ENCODE measurements around the gene ESR2.
"Not testable (repeated sequence)": the region's sequence is repeated elsewhere in the genome, so short reads cannot be mapped to it uniquely, and the experiment has no call there.

ESR2 gene

DNA sequence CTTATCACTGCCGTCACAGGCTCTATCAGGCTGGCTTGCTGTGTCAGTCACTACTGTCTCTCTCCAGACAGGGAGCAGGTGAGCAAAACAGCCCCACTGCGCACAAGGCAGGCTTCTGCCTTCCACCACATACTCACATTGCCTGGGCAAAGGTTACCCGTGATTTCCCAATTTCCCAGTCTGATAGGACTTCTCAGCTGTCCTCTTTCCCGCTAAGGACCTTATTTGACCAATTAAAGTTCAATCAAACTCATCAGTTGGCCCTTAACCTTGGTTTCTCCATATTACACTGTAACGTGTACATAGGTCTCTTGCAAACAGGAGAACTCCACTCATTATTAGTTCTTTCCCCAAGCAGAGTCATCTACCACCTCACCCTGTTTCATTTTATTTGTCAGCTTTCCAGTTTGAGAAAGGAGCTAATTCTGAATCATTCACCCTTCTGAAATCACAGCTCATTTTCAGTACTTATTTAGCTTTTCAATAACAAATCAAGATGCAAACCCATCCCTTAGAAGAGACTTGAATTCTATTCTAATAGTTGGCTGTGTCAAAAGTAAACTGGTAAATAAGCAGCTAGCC, 170.8 kb downstream of the ESR2 start:
- DNase-seq = no peak

- DNase-seq = no peak
These were observed 174.2 kb downstream of the ESR2 start for GRCh38 chr14:64119980-64120379.

- no peak for DNase-seq
These were observed 174.7 kb downstream of the ESR2 start for GRCh38 chr14:64119500-64119899.

DNA sequence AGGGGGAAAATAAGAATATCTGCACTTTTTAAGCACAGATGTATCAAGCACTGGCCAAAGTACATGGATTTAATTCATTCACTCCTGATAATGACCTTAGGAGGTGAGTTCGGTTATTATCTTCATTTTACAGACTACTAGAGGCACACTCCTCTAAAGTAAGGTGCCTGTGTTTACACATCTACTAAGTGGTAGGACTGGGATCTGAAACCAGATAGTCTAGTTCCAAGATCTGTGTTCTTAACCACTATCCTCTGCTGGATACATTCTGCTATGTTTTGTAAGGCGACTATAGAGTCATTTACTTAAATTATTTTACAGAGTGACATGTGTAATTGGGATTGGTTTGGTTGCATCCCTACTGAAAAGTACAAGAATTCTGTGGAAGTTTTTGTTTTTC, 175.3 kb downstream of the ESR2 start:
- DNase-seq = no peak

DNA sequence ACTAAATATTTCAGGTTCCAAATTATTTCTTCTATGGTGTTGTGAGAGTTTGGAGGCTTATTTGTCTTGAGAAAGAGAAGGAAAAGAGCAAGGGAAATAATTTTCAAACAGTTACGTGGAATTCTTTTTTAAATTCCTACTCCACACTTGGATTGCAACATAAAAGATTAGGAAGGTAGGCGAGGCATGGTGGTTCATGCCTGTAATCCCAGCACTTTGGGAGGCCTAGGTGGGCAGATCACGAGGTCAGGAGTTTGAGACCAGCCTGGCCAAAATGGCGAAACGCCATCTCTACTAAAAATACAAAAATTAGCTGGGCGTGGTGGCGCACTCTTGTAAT, 175.8 kb downstream of the ESR2 start:
- DNase-seq = not testable (repeated sequence)

- DNase-seq = no peak
These were observed 176.3 kb downstream of the ESR2 start for GRCh38 chr14:64117671-64118402.

DNA sequence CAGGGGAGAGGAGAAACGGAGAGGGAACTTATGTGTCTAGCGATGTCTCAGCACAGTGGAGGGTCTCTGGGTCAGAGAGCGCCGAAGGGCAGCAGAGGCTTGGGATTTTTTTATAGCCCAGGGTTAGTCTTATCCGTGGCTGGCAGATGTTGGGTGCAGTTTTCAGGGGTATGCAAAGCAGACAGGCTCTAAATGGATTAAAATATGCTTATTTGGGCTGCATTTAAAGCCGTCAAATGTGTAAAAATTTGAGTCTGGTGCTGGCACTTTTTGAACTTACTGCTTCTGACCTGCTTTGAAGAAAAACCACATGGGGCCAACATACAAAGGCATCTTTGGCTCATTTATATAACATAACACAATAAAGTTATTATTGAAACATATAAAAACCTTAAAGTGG, 178.8 kb downstream of the ESR2 start:
- DNase-seq = no peak

DNA sequence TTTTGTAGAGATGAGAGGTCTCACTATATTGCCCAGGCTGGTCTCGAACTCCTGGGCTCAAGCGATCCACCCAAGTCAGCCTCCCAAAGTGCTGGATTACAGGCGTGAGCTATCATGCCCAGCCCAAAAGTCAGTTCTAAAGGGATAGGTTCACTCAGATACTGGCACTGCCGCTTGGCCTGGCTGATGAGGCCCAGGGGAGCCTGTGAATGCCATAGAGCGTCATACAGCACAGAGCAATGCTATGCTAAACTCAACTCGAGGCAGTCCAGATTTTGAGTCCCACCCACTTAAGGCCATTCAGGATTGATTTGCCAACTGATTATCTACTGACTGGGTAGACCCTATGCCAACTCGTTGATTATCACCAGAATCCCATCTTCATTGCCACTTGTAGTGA, 179.4 kb downstream of the ESR2 start:
- DNase-seq = no peak

DNA sequence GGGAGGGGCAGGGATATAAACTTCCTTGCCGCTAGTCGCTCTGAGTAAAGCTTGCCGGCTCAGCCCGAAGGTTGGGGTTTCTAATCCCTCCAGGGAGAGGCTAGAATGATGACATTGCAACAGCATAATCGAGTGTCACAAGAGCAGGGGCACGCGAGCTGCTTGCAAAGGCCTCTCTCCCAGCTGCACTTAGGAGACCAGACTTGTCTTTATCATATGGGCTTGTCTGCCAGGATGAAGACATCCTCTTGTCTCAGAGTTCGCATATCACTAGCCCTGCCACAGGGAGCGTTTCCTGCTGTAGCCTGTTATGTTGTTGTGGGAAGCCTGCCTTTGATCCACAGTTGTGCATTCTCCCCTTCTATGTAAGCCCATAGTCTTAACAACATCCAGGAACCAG, 180.0 kb downstream of the ESR2 start:
- DNase-seq = no peak

DNA sequence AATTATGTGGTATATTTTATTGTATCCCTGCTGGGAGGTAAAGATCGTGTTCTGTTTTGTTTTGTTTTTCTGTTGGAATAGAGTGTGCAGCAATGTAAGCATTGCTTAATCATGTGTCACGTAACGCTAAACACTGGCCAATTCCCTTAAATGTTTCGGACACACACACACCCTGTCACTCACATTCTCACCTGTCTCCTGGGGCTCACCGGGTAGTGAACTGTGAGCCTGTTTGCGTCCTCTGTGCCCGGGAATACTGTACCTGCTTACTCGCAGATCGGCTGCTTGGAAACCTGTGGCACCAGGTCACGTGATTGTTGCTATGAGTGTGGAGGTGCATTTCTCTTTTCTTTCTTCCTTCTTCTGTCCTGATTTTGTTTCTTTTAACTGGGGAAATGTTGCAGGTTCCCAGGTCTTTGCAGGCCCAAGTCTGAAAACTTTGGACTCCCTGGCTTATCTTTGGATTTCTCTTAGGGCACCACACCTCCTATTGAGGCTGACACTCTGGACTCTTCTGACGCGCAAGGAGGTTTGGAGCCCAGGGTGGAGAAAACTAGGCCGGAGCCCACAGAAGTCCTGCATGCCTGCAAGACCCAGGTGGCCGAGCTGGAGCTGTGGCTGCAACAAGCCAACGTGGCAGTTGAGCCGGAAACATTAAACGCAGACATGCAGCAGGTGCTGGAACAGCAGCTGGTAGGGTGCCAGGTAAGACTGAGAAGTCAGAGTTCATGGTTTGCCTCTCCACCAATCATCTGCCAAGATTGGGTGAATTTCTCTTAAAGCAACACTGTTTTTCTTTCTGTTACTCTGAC, 181.1 kb downstream of the ESR2 start:
- no peak for DNase-seq

GRCh38 chr14:64110802-64111201, 183.4 kb downstream of the ESR2 start:
- DNase-seq = no peak

DNA sequence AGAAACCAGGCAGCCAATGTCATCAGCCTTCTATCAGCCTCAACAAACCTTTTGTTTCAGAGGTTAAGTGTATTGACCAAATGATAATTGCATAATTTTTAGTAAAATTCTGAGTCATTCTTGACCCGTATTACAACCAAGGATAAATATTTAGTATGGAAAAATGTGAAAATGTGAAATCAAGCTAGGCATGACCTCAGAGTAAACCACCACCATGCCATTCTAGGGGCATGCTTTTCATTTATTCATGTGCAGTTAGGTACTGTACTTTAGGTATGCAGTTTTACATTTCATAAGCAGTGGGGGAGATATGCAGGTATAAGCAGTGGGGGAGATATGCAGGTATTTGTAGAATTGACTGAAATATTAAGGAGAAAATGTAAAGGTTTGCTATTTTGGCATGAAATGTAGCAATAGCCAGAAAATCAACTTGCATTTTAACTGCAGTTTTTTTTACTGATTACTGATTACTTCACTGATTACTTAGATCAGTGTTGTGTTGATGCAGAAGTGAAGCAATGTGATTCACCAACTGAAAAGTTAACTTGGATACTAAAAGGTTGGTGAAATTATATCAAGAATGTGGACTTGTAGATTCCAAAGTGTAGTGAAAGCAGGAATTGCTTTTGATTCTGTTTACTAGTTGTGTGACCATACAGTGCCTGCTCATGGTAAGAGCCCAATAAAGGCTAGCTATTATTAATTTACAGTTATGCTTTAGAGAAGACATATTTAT, 184.2 kb downstream of the ESR2 start:
- DNase-seq = no peak

DNA sequence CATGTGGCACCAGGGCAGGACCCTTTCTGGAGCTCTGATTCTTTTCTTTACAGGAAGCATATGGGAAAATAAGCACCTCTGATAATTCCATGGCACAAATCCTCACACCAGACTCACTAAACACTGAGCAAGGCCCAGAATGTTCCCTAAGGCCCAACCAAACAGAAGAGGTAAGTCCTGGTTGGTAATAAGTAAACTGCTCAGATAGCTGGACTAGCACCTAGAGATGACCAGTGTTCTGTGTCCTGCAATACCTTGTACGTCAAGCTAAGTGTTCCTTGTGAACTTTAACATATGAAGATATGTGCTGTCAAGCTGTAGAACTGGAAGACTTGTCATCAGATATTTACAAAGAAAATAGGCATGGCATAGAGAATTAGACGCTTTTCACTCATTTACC, 186.7 kb downstream of the ESR2 start:
- DNase-seq = no peak

GRCh38 chr14:64098120-64098519, 196.1 kb downstream of the ESR2 start:
- no peak for DNase-seq

- no peak for DNase-seq
These were observed 198.6 kb downstream of the ESR2 start for GRCh38 chr14:64095620-64096019.

DNA sequence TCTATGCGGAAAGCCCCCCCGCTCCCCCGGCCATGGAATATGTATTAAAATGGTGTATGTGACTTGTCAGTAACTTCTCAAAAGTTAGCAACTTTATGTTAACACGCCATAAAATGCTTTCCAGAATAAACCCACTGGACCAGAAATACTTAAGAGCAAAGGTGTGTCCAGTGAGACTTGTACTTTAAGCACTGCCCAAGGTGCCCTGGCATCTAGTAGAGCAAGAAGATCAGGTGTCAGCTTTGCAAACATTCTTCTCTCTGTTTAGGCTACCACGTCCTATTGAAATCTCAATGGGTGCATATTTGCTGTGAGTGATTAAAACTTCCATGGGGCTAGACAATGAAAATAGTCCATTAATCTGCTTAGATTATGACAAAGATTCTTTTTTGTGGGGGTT, 201.2 kb downstream of the ESR2 start:
- DNase-seq = no peak

- DNase-seq = no peak
These were observed 201.8 kb downstream of the ESR2 start for GRCh38 chr14:64092338-64092737.

- DNase-seq = no peak
These were observed 203.0 kb downstream of the ESR2 start for GRCh38 chr14:64091217-64091616.

DNA sequence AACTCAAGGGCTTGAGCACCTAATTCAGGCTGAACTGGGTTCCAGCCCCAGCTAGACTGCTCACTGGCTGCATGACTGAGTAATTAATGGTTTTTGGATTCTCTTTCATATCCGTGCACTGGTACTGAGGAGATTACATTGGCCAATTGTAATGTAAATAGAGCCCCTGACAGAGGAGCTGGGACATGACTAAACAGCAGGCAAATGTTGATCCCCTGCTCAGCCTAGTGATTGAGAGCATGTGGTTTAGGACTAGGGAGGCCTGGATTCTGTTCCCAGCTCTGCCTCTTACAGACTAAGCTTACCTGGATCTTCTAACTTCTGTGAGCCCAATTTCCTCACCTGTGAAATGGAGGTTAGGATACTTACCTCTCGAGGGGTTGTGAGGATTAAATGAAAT, 204.3 kb downstream of the ESR2 start:
- no peak for DNase-seq

- no peak for DNase-seq
These were observed 205.6 kb downstream of the ESR2 start for GRCh38 chr14:64088647-64088964.

DNA sequence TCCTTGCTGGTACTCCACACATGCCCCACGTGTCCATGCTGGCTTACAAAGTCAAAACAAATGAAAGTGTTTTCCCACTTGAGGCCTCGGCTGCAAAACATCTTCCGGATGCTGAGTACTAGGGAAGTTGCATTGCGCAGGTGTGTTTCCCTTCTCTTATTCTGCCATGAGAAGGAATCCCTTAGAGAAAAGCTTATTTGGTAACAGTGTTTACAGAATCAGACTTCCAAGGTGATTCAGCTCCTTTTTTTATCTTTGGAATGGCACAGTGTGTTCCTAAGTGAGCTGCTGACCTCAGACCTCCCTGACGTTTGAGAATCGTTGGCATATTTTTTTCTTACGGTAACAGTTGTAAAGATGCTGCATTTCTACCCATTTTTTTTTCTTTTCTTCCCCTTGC, 211.3 kb downstream of the ESR2 start:
- DNase-seq = no peak

DNA sequence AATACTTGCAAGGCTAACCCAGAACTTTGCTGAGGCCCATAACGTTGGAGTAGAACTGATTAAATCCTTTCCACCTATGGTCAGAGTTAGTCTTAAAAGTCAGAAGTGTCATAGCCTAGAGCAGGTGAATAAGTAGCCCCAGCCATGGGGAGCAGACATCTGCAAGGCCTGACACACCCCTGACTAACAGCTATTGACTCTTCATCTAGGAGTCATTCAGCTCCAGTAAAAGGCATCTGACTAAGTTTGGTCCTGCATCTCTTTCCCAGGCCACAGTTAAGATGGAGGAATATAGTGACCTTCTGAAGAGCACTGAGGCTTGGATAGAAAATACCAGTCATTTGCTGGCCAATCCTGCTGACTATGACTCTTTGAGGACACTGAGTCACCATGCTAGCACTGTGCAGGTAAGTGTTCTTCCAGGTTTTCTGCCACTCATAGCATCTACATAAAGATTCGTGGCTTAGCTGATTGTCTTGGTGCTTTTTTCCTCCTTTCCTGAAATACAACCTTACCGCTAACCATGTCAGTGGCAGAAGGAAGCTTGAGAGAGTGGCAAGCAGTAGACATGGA, 212.9 kb downstream of the ESR2 start:
- no peak for DNase-seq

DNA sequence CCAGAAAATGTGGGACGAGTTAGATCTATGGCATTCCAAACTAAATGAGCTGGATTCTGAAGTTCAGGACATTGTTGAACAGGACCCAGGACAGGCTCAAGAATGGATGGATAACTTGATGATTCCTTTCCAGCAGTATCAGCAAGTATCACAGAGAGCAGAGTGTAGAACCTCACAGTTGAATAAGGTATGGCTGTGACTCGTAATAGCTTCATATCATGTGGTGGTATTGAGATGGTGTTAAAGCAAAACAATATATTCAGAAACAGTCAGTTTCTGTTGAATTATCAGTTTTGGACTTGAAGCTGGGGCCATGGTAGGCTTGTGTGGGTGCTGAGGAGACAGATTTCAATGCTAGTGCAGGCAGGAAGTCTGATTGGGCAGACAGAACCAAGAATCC, 213.7 kb downstream of the ESR2 start:
- DNase-seq = no peak
